Measurements from ENCODE around the gene SUN2. TPM values are rescaled to one million over a fixed set of nuclear protein-coding genes. Genes with fewer than 3 reads are reported as not detected.

SUN2 gene
- total and polyA plus RNA-seq, 2 of the 4 experiments (the other 2 are of a cell fraction) = 27.8 to 50.0 TPM

DNA sequence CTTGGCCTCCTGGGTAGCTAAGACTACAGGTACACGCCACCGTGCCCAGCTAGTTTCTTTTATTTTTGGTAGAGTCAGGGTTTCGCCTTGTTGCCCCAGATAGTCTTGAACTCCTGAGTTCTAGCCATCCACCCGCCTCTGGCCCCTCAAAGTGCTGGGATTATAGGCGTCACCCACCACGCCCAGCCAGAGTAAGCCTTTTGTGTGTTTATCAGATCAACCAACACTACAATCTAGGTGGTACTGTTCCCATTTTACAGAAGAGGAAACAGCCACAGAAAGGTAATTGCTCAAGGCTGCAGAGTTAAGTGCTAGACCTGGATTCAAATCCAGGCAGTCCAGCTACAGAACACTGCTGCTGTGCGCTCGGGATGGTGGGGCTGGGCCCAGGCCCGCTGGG, 70.9 kb downstream of the SUN2 start:
- Histone ChIP-seq H3K14ac (replicated peaks; ENCODE audit: low read depth, low read length) (no peak overlapping the region), H4K5ac (ENCODE audit: low read depth, low read length) (no peak overlapping the region), H2BK120ac (ENCODE audit: low read depth, low read length) (no peak overlapping the region), H3K9ac (ENCODE audit: low read depth, low read length) (no peak overlapping the region), H4K91ac (ENCODE audit: insufficient read depth, low read depth, low read length) (no peak overlapping the region), H3K79me1 (ENCODE audit: low read depth in 1 of 2, low read length in 2 of 2) (peaks cover 31 to 51% of the 10 kb centered on the region in 2 experiments), H3K4me1 (ENCODE audit: control insufficient read depth, insufficient read depth, low read length) (no peaks in the 10 kb centered on the region; the same call in 1 of the 2 replicates), H2AFZ (replicated peaks; ENCODE audit: low read length, poor library complexity) (no peak overlapping the region), H2AK9ac (replicated peaks; ENCODE audit: low read depth, low read length, poor library complexity) (no peak overlapping the region), H2BK20ac (ENCODE audit: low read depth, low read length) (no peak overlapping the region), H3K23ac (ENCODE audit: low read depth, low read length) (no peak overlapping the region), H2AK5ac (ENCODE audit: low read depth, low read length) (no peak overlapping the region), H3K4me3 (ENCODE audit: insufficient read depth, low read depth, low read length) (no peak overlapping the region), H3K27ac (ENCODE audit: insufficient read depth, low read length) (no peak overlapping the region), H3K18ac (ENCODE audit: low read depth, low read length) (no peak overlapping the region), H4K8ac (ENCODE audit: low read depth in 2 of 2, low read length in 2 of 2) (no peak overlapping the region), H3K9me1 (ENCODE audit: insufficient read depth, low read length) (peaks cover 4% of the 10 kb centered on the region; the same call in 1 of the 2 replicates), H3K56ac (ENCODE audit: extremely low read depth, insufficient read depth, low read length) (no peak overlapping the region), H2BK5ac (ENCODE audit: low read depth, low read length, poor library complexity, severe bottlenecking) (no peak overlapping the region), H3K27me3 (ENCODE audit: control insufficient read depth, insufficient read depth, low read length) (no peaks in the 10 kb centered on the region), H3K36me3 (ENCODE audit: control insufficient read depth, insufficient read depth, low read length) (peaks cover 47% of the 10 kb centered on the region), H4K20me1 (ENCODE audit: insufficient read depth, low read length) (0 out of 2 replicates have a peak, but pooled peaks cover 4% of the 10 kb centered on the region), H3K4me2 (ENCODE audit: low read depth, low read length) (no peak overlapping the region), H3K4ac (ENCODE audit: low read depth, low read length) (no peak overlapping the region), H2BK15ac (ENCODE audit: low read depth, low read length) (no peak overlapping the region), H3K9me3 (ENCODE audit: control insufficient read depth, insufficient read depth, low read length) (no peaks in the 10 kb centered on the region)
- ChIA-PET CTCF (no interaction called here), POLR2A (ENCODE audit: unreplicated experiment) (no interaction called here)
- WGBS, 2 experiments (ENCODE audit: extremely low coverage in 2 of 2, insufficient read length in 1 of 2) = no CpG with 5 or more reads among the region's 9 CpGs
- intact Hi-C loops (cut with micrococcal nuclease) (no loop called here), dilution Hi-C loops (cut with HindIII; ENCODE audit: low sequenced_read_pairs, unreplicated experiment) (no loop called here), in situ Hi-C loops (cut with MboI; ENCODE audit: low sequenced_read_pairs) (no loop called here)
- TF ChIP-seq BHLHE40 (IDR thresholded peaks at IDR 0.05; ENCODE audit: low read depth, low read length) = no peak
- TF ChIP-seq CEBPB (IDR thresholded peaks at IDR 0.05; ENCODE audit: low read depth, low read length) = no peak
- TF ChIP-seq, protein P1, sequence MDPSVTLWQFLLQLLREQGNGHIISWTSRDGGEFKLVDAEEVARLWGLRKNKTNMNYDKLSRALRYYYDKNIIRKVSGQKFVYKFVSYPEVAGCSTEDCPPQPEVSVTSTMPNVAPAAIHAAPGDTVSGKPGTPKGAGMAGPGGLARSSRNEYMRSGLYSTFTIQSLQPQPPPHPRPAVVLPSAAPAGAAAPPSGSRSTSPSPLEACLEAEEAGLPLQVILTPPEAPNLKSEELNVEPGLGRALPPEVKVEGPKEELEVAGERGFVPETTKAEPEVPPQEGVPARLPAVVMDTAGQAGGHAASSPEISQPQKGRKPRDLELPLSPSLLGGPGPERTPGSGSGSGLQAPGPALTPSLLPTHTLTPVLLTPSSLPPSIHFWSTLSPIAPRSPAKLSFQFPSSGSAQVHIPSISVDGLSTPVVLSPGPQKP (IDR thresholded peaks at IDR 0.05; ENCODE audit: borderline replicate concordance, low read depth, low read length) = no peak
- TF ChIP-seq, protein P2, sequence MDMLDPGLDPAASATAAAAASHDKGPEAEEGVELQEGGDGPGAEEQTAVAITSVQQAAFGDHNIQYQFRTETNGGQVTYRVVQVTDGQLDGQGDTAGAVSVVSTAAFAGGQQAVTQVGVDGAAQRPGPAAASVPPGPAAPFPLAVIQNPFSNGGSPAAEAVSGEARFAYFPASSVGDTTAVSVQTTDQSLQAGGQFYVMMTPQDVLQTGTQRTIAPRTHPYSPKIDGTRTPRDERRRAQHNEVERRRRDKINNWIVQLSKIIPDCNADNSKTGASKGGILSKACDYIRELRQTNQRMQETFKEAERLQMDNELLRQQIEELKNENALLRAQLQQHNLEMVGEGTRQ (IDR thresholded peaks at IDR 0.05; ENCODE audit: low read depth, low read length) = no peak
- TF ChIP-seq MXI1 (IDR thresholded peaks at IDR 0.05; ENCODE audit: borderline replicate concordance, low read depth, low read length) = no peak
- TF ChIP-seq POLR2A (IDR thresholded peaks at IDR 0.05; ENCODE audit: low read depth, low read length) = no peak
- no peak for TF ChIP-seq CHD1 (IDR thresholded peaks at IDR 0.05; ENCODE audit: low read depth, low read length)
- TF ChIP-seq MAZ (IDR thresholded peaks at IDR 0.05; ENCODE audit: borderline replicate concordance, low read depth, low read length) = no peak
- no peak for TF ChIP-seq RAD21 (IDR thresholded peaks at IDR 0.05; ENCODE audit: low read length)
- no peak for TF ChIP-seq SMC3 (IDR thresholded peaks at IDR 0.05; ENCODE audit: low read depth, low read length)
- TF ChIP-seq, protein P3, sequence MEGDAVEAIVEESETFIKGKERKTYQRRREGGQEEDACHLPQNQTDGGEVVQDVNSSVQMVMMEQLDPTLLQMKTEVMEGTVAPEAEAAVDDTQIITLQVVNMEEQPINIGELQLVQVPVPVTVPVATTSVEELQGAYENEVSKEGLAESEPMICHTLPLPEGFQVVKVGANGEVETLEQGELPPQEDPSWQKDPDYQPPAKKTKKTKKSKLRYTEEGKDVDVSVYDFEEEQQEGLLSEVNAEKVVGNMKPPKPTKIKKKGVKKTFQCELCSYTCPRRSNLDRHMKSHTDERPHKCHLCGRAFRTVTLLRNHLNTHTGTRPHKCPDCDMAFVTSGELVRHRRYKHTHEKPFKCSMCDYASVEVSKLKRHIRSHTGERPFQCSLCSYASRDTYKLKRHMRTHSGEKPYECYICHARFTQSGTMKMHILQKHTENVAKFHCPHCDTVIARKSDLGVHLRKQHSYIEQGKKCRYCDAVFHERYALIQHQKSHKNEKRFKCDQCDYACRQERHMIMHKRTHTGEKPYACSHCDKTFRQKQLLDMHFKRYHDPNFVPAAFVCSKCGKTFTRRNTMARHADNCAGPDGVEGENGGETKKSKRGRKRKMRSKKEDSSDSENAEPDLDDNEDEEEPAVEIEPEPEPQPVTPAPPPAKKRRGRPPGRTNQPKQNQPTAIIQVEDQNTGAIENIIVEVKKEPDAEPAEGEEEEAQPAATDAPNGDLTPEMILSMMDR (conservative IDR thresholded peaks at IDR 0.05; ENCODE audit: low read depth, low read length) = no peak
- TF ChIP-seq NFE2L2 (IDR thresholded peaks at IDR 0.05; ENCODE audit: low read depth, low read length) = no peak
- TF ChIP-seq MAFK (IDR thresholded peaks at IDR 0.05; ENCODE audit: low read depth, low read length) = no peak
- TF ChIP-seq RFX5 (IDR thresholded peaks at IDR 0.05; ENCODE audit: low read depth, low read length) = no peak
- no peak for TF ChIP-seq RCOR1 (IDR thresholded peaks at IDR 0.05; ENCODE audit: insufficient replicate concordance, low read length)
- DNase-seq (no peak), ATAC-seq (ENCODE audit: low read depth) (no peak)
- no TSS peak for BruUV-seq (replicated peaks)
